UCSD-AML1 (cell line): Measurements from ENCODE around the gene RDH16.
"Not testable (repeated sequence)": the region's sequence is repeated elsewhere in the genome, so short reads cannot be mapped to it uniquely, and the experiment has no call there.

Experiments
- DNase-seq: peaks from one replicate; lab custom pipeline; 2025; ENCODE audit not compliant: unreplicated experiment; lab: John Stamatoyannopoulos, UW

The RDH16 gene

GRCh38 chr12:56954958-56955355 lies 2.5 kb downstream of the RDH16 start:
- no peak for DNase-seq

GRCh38 chr12:56954057-56954957 lies 3.1 kb downstream of the RDH16 start:
- no peak for DNase-seq

- DNase-seq: no peak
These were observed 4.1 kb downstream of the RDH16 start for GRCh38 chr12:56953314-56953713.

- no peak for DNase-seq
These were observed 5.6 kb downstream of the RDH16 start for GRCh38 chr12:56951582-56952339.

GRCh38 chr12:56948881-56949280 lies 8.5 kb downstream of the RDH16 start:
- DNase-seq: no peak

- no peak for DNase-seq
These were observed 9.0 kb downstream of the RDH16 start for GRCh38 chr12:56948457-56948777.

- DNase-seq: no peak
These were observed 9.6 kb downstream of the RDH16 start for GRCh38 chr12:56947633-56948456.

GRCh38 chr12:56943878-56944277 lies 13.5 kb downstream of the RDH16 start:
- no peak for DNase-seq

- not testable (repeated sequence) for DNase-seq
These were observed 14.0 kb downstream of the RDH16 start for GRCh38 chr12:56943374-56943773.

GRCh38 chr12:56941299-56942017 lies 15.9 kb downstream of the RDH16 start:
- DNase-seq: peak; percentile 44

- DNase-seq: not testable (repeated sequence)
These were observed 16.5 kb downstream of the RDH16 start for GRCh38 chr12:56940942-56941298.

- no peak for DNase-seq
These were observed 21.7 kb downstream of the RDH16 start for GRCh38 chr12:56935752-56936151.

- no peak for DNase-seq
These were observed 22.3 kb downstream of the RDH16 start for GRCh38 chr12:56935157-56935556.

GRCh38 chr12:56933826-56934625 lies 23.4 kb downstream of the RDH16 start, which contains the start of gene SDR9C7:
SDR9C7 (minus strand) TSS chr12:56934408; CDS start chr12:56934261, 147 bp downstream.
- DNase-seq: no peak

- peak; percentile 62 for DNase-seq
These were observed 24.5 kb downstream of the RDH16 start for GRCh38 chr12:56932867-56933266.

GRCh38 chr12:56932146-56932545 lies 25.3 kb downstream of the RDH16 start:
- no peak for DNase-seq

- DNase-seq: peak; percentile 36
These were observed 25.9 kb downstream of the RDH16 start for GRCh38 chr12:56931474-56931978.

GRCh38 chr12:56930241-56930640 lies 27.2 kb downstream of the RDH16 start:
- no peak for DNase-seq

GRCh38 chr12:56929780-56930179 lies 27.6 kb downstream of the RDH16 start:
- DNase-seq: no peak

- no peak for DNase-seq
These were observed 29.1 kb downstream of the RDH16 start for GRCh38 chr12:56928262-56928661.
